Measurements from ENCODE around the gene PITX2.

Gene PITX2

GRCh38 chr4:110663738-110664444 lies 41.0 kb upstream of the PITX2 start:
- ChIA-PET POLR2A (no interaction called here), CTCF (interaction anchor here (0.7 kb wide), 1 partner anchor 964 kb away, joined by 3 read pairs; no protein-coding TSS in a partner anchor)
- Histone ChIP-seq H3K9me3 (ENCODE audit: control insufficient read depth, insufficient read depth, low read depth, low read length) (no peaks in the 10 kb centered on the region), H3K27ac (ENCODE audit: extremely low read depth, low read depth, low read length) (no peak overlapping the region), H3K36me3 (ENCODE audit: control insufficient read depth in 2 of 2, insufficient read depth in 1 of 2, low read length in 2 of 2) (no peaks in the 10 kb centered on the region), H3K4me1 (ENCODE audit: control insufficient read depth, insufficient read depth, low read length) (peaks cover 5% of the 10 kb centered on the region; the same call in 1 of the 2 replicates), H3K4me3 (ENCODE audit: low read depth, low read length) (no peak overlapping the region)
- TF ChIP-seq ZNF623 (tag by site-specific recombination; IDR thresholded peaks at IDR 0.05): no peak
- TF ChIP-seq SCRT2 (tag by site-specific recombination; IDR thresholded peaks at IDR 0.05): no peak
- TF ChIP-seq, protein P1, sequence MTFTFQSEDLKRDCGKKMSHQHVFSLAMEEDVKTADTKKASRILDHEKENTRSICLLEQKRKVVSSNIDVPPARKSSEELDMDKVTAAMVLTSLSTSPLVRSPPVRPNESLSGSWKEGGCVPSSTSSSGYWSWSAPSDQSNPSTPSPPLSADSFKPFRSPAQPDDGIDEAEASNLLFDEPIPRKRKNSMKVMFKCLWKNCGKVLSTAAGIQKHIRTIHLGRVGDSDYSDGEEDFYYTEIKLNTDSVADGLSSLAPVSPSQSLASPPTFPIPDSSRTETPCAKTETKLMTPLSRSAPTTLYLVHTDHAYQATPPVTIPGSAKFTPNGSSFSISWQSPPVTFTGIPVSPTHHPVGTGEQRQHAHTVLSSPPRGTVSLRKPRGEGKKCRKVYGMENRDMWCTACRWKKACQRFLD (tag by site-specific recombination; IDR thresholded peaks at IDR 0.05): no peak
- TF ChIP-seq ZNF776 (tag by site-specific recombination; IDR thresholded peaks at IDR 0.05; ENCODE audit: borderline replicate concordance): no peak

DNA sequence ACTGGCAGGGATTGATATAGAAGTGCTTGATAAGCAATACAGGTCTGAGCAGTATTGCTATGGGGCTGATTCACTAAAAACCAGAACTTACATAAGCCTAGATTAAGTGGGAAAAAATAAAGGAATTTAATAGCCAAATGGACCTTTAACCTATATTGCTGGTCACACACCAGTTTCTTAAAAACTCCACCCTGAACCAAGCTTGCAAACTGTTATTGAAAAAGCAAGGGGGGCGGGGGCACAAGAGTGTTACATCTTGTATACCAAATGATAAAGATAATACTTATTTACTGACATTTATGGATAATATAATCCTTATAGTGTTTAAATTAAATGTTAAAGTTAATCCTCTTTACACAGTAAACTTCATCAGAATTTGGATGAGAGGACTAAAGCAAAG lies 40.3 kb upstream of the PITX2 start:
- POLR2A ChIA-PET: no interaction called here
- Histone ChIP-seq H3K36me3 (ENCODE audit: control insufficient read depth in 2 of 2, insufficient read depth in 1 of 2, low read length in 2 of 2) (no peaks in the 10 kb centered on the region), H3K27ac (ENCODE audit: extremely low read depth, low read depth, low read length) (no peak overlapping the region), H3K4me3 (ENCODE audit: low read depth, low read length) (no peak overlapping the region), H3K4me1 (ENCODE audit: control insufficient read depth, insufficient read depth, low read length) (no peaks in the 10 kb centered on the region; the same call in 1 of the 2 replicates), H3K9me3 (ENCODE audit: control insufficient read depth, insufficient read depth, low read depth, low read length) (no peaks in the 10 kb centered on the region)
- CTCF ChIA-PET: no interaction called here
- TF ChIP-seq ZNF701 (tag by site-specific recombination; IDR thresholded peaks at IDR 0.05) (no peak), ZNF488 (tag by site-specific recombination; IDR thresholded peaks at IDR 0.05) (no peak), ZNF626 (tag by site-specific recombination; IDR thresholded peaks at IDR 0.05) (no peak), ZNF501 (tag by site-specific recombination; IDR thresholded peaks at IDR 0.05) (no peak), ZNF548 (tag by site-specific recombination; IDR thresholded peaks at IDR 0.05) (no peak), ZNF571 (tag by site-specific recombination; IDR thresholded peaks at IDR 0.05) (no peak), ZNF610 (tag by site-specific recombination; IDR thresholded peaks at IDR 0.05; ENCODE audit: borderline replicate concordance) (no peak), PRDM10 (tag by site-specific recombination; IDR thresholded peaks at IDR 0.05) (no peak), OVOL3 (tag by site-specific recombination; IDR thresholded peaks at IDR 0.05) (no peak), ZNF423 (tag by site-specific recombination; IDR thresholded peaks at IDR 0.05) (no peak), ZNF221 (tag by site-specific recombination; IDR thresholded peaks at IDR 0.05; ENCODE audit: borderline replicate concordance) (no peak), MZF1 (tag by site-specific recombination; IDR thresholded peaks at IDR 0.05; ENCODE audit: borderline replicate concordance) (no peak), ZNF645 (tag by site-specific recombination; IDR thresholded peaks at IDR 0.05) (no peak), ZNF747 (tag by site-specific recombination; IDR thresholded peaks at IDR 0.05) (no peak), ZNF335 (tag by site-specific recombination; conservative IDR thresholded peaks at IDR 0.05) (no peak), ZNF707 (tag by site-specific recombination; IDR thresholded peaks at IDR 0.05) (no peak)
